ENCODE results near the gene ITGAE. TPM values are rescaled to one million over a fixed set of nuclear protein-coding genes. Genes with fewer than 3 reads are reported as not detected.

Gene ITGAE
- total RNA-seq, 1 donor from 2014 or later = 24.5 TPM

DNA sequence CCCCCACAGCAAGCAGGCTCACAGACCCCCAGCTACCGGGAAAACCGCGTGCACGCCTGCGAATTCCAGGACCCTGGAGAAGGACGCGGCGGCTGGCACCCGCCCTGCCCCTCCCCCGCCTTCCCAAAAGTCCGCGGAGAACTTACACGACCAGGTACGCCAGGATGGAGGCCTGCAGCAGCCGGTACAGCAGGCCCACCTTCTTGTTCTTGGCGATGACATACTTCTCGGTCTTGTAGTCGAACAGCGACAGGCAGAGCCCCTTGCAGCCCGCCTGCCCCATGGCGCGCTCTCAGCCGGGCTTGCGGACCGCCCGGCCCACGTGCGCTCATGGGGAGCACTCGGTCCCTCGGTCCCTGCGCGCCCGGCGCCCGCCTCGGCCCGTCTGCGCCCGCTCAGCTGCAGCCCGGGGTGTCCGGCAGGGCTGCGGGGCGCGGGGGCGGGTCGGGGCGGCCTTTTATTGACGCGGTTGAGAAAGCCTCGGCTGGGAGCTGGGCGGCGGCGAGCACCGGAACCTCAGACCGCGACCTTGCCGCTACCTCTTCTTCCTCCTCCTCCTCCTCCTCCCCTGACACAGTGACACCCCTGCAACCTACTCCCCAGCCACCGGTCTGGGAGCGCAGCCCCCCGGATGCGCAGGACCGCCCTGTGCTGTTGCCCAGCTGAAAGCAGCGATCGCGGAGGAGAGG, 105.1 kb downstream of the ITGAE start, which contains the start of gene P2RX5:
TSS of gene P2RX5 (minus strand) at position 433 of the 689 bp plus-strand sequence. CDS start at position 283, 150 bp downstream.
- peaks cover 8% of the 10 kb centered on the region for H3K4me1 Mint-ChIP-seq (ENCODE audit: unreplicated experiment)
- peaks cover 5% of the 10 kb centered on the region for H3K9me3 Mint-ChIP-seq (ENCODE audit: unreplicated experiment)
- H3K36me3 Mint-ChIP-seq (ENCODE audit: unreplicated experiment) = no peaks in the 10 kb centered on the region
- H3K4me3 Mint-ChIP-seq (ENCODE audit: unreplicated experiment) = peak within 1 kb of the TSS; percentile 77
- TF ChIP-seq, protein P1, sequence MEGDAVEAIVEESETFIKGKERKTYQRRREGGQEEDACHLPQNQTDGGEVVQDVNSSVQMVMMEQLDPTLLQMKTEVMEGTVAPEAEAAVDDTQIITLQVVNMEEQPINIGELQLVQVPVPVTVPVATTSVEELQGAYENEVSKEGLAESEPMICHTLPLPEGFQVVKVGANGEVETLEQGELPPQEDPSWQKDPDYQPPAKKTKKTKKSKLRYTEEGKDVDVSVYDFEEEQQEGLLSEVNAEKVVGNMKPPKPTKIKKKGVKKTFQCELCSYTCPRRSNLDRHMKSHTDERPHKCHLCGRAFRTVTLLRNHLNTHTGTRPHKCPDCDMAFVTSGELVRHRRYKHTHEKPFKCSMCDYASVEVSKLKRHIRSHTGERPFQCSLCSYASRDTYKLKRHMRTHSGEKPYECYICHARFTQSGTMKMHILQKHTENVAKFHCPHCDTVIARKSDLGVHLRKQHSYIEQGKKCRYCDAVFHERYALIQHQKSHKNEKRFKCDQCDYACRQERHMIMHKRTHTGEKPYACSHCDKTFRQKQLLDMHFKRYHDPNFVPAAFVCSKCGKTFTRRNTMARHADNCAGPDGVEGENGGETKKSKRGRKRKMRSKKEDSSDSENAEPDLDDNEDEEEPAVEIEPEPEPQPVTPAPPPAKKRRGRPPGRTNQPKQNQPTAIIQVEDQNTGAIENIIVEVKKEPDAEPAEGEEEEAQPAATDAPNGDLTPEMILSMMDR (IDR thresholded peaks at IDR 0.05) = no peak
- peaks cover 29% of the 10 kb centered on the region for H3K27me3 Mint-ChIP-seq (ENCODE audit: unreplicated experiment)
- DNase-seq (ENCODE audit: extremely low spot score, unreplicated experiment) = no peak
- H3K27ac Mint-ChIP-seq (ENCODE audit: unreplicated experiment) = no peak within 1 kb of the TSS

DNA sequence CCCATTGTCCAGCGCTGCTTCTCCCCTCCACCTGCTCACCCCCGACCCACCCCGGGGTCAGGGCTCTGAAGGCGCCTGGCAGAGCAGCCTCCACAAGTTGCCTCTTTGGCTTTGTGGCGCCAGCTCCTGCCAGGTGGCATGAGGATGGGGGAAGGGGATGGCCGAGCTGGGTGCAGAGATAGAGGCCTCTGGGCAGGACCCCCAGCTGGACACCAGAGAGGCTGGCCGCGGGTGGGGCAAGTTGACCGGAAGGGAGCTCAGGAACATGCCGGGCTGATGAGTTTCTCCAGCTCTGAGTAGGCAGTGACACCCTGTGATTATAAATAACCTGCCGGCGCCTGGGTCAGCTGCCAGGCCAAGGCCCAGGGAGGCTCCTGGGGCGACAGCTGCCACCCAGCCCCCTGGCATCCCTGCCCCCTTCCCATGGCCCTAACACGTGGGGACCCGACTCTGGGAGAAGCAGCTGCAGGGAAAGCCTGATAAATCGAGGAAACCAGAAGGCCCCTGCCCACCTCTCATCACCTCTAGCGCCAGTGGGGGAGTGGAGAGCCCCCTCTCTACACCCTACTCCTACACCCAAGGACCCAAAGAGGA, 105.8 kb downstream of the ITGAE start:
- TF ChIP-seq, protein P1 (IDR thresholded peaks at IDR 0.05) = no peak
- H3K4me3 Mint-ChIP-seq (ENCODE audit: unreplicated experiment) = peak overlapping the region; percentile 60
- no peaks in the 10 kb centered on the region for H3K36me3 Mint-ChIP-seq (ENCODE audit: unreplicated experiment)
- H3K4me1 Mint-ChIP-seq (ENCODE audit: unreplicated experiment) = peaks cover 8% of the 10 kb centered on the region
- H3K27ac Mint-ChIP-seq (ENCODE audit: unreplicated experiment) = no peak overlapping the region
- H3K27me3 Mint-ChIP-seq (ENCODE audit: unreplicated experiment) = peaks cover 29% of the 10 kb centered on the region
- H3K9me3 Mint-ChIP-seq (ENCODE audit: unreplicated experiment) = peaks cover 5% of the 10 kb centered on the region
- no peak for DNase-seq (ENCODE audit: extremely low spot score, unreplicated experiment)

DNA sequence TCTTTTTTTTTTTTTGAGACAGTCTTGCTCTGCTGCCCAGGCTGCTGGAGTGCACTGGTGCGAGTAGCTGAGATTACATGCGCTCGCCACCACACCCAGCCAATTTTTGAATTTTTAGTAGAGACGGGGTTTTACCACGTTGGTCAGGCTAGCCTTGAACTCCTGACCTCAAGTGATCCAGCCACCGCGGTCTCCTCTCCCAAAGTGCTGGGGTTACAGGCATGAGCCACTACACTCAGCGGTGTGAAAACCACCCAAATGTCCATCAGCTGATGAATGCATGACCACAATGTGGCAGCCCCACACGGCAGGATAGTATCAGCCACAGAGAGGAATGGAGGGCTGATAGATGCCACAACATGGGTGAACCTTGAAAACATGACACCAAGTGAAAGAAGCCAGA, 107.2 kb downstream of the ITGAE start:
- H3K27me3 Mint-ChIP-seq (ENCODE audit: unreplicated experiment) = peaks cover 29% of the 10 kb centered on the region

DNA sequence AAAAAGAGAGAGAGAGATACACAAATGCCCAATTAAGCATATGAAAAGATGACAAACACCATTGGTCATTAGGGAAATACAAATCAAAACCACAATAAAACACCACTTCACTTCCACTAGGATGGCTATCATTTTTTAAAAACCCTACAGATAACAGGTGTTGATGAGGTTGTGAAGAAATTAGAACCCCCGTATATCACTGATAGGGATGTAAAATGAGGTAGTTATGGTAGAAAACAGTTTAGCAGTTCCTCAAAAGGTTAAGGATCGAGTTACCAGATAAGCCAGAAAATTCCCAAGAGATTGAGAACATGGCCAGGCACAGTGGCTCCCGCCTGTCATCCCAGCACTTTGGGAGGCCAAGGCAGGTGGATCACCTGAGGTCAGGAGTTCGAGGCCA, 107.8 kb downstream of the ITGAE start:
- Mint-ChIP-seq H3K27ac (ENCODE audit: unreplicated experiment) (no peak overlapping the region), H3K27me3 (ENCODE audit: unreplicated experiment) (peaks cover 29% of the 10 kb centered on the region), H3K9me3 (ENCODE audit: unreplicated experiment) (peaks cover 5% of the 10 kb centered on the region), H3K4me1 (ENCODE audit: unreplicated experiment) (peaks cover 8% of the 10 kb centered on the region), H3K4me3 (ENCODE audit: unreplicated experiment) (no peak overlapping the region), H3K36me3 (ENCODE audit: unreplicated experiment) (no peaks in the 10 kb centered on the region)
- TF ChIP-seq, protein P1 (IDR thresholded peaks at IDR 0.05) = no peak
- DNase-seq (ENCODE audit: extremely low spot score, unreplicated experiment) = no peak

More for the DNA sequence above, 107.2 kb downstream of the ITGAE start:
- H3K36me3 Mint-ChIP-seq (ENCODE audit: unreplicated experiment) = no peaks in the 10 kb centered on the region
- peaks cover 8% of the 10 kb centered on the region for H3K4me1 Mint-ChIP-seq (ENCODE audit: unreplicated experiment)
- no peak overlapping the region for H3K27ac Mint-ChIP-seq (ENCODE audit: unreplicated experiment)
- TF ChIP-seq, protein P1 (IDR thresholded peaks at IDR 0.05) = no peak
- no peak for DNase-seq (ENCODE audit: extremely low spot score, unreplicated experiment)
- H3K9me3 Mint-ChIP-seq (ENCODE audit: unreplicated experiment) = peaks cover 5% of the 10 kb centered on the region
- no peak overlapping the region for H3K4me3 Mint-ChIP-seq (ENCODE audit: unreplicated experiment)

DNA sequence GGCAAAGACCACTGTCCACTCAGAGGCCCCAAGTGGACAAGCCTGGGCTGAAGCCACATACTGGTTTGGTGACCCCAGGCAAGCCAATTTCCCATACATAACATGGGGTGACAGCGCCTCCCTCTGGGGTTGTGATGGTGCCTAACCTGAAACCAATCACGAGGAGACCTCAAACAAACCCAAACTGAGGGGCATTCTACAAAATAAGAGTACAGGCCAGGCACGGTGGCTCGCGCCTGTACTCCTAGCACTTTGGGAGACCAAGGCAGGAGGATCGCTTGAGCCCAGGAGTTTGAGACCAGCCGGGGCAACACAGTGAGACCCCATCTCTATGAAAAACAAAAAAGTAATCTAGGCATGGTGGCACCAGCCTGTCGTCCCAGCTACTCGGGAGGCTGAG, 108.6 kb downstream of the ITGAE start:
- H3K36me3 Mint-ChIP-seq (ENCODE audit: unreplicated experiment) = no peaks in the 10 kb centered on the region
- H3K27ac Mint-ChIP-seq (ENCODE audit: unreplicated experiment) = no peak overlapping the region

More for the DNA sequence above, 108.6 kb downstream of the ITGAE start:
- peaks cover 21% of the 10 kb centered on the region for H3K27me3 Mint-ChIP-seq (ENCODE audit: unreplicated experiment)
- H3K9me3 Mint-ChIP-seq (ENCODE audit: unreplicated experiment) = no peaks in the 10 kb centered on the region
- no peak overlapping the region for H3K4me3 Mint-ChIP-seq (ENCODE audit: unreplicated experiment)
- TF ChIP-seq, protein P1 (IDR thresholded peaks at IDR 0.05) = no peak
- no peak for DNase-seq (ENCODE audit: extremely low spot score, unreplicated experiment)
- H3K4me1 Mint-ChIP-seq (ENCODE audit: unreplicated experiment) = peaks cover 8% of the 10 kb centered on the region

Data from osteocyte (in vitro differentiated cells).